Bronchial epithelial cell (primary cell): ENCODE measurements around the gene SDC1. TPM values are rescaled to one million over a fixed set of nuclear protein-coding genes. Genes with fewer than 3 reads are reported as not detected.
A peak's percentile ranks its signal among the peaks of the same experiment; 100 is the strongest.

ENCODE experiments used
- DNase-seq: peaks from one replicate; pipeline ENCODE4 v3.0.0-alpha.2; 2010; ENCODE audit warnings: low read depth
- FAIRE-seq: peaks from 2 replicates; lab custom pipeline; 2011; peaks lifted over from hg19 to GRCh38; lab: Jason Lieb, UNC
- H3K27me3 ChIP-seq: 2 replicates; pipeline ENCODE4 v1.5.1; 2011; ENCODE audit warnings: low read length; ENCODE audit not compliant: control insufficient read depth, insufficient read depth
- H3K36me3 ChIP-seq: 2 replicates; pipeline ENCODE4 v1.5.1; 2011; ENCODE audit warnings: low read length; ENCODE audit not compliant: control insufficient read depth, insufficient read depth
- H3K4me3 ChIP-seq: 2 replicates; pipeline ENCODE4 v1.5.1; 2011; ENCODE audit warnings: mild to moderate bottlenecking, low read depth, low read length, control low read depth
- CTCF ChIP-seq: IDR thresholded peaks from 2 replicates; pipeline ENCODE4 v1.5.1; 2011; ENCODE audit warnings: mild to moderate bottlenecking, moderate library complexity, low read length, control low read depth, inconsistent platforms; ENCODE audit not compliant: insufficient read depth, severe bottlenecking
- total RNA-seq: library from RNA; depleted of rRNA; stranded (reverse); fragments of >200 nt; gene quantifications from 2 replicates; pipeline ENCODE4 v1.2.1, GENCODE V29; 2014

SDC1 gene
- total RNA-seq, 1 donor from 2014 or later: 1,084 TPM

GRCh38 chr2:20191714-20192569 lies 33.0 kb downstream of the SDC1 start:
- no peaks in the 10 kb centered on the region for H3K27me3 ChIP-seq
- H3K4me3 ChIP-seq: no peak overlapping the region
- H3K36me3 ChIP-seq: no peaks in the 10 kb centered on the region
- no peak for FAIRE-seq
- TF ChIP-seq CTCF: no peak
- no peak for DNase-seq

- Histone ChIP-seq H3K36me3 (no peaks in the 10 kb centered on the region), H3K27me3 (no peaks in the 10 kb centered on the region), H3K4me3 (no peak overlapping the region)
- no peak for DNase-seq
- TF ChIP-seq CTCF: peak; percentile 70
- FAIRE-seq: no peak
Measured at GRCh38 chr2:20190876-20191713, 33.8 kb downstream of the SDC1 start.

- peak; percentile 60 for FAIRE-seq
- Histone ChIP-seq H3K27me3 (no peaks in the 10 kb centered on the region), H3K4me3 (no peak overlapping the region), H3K36me3 (no peaks in the 10 kb centered on the region)
- TF ChIP-seq CTCF: no peak
- DNase-seq: no peak
Measured at GRCh38 chr2:20190170-20190569, 34.8 kb downstream of the SDC1 start.

GRCh38 chr2:20189299-20189931 lies 35.5 kb downstream of the SDC1 start:
- H3K4me3 ChIP-seq: no peak overlapping the region
- no peak for TF ChIP-seq CTCF
- no peaks in the 10 kb centered on the region for H3K27me3 ChIP-seq
- FAIRE-seq: no peak
- no peaks in the 10 kb centered on the region for H3K36me3 ChIP-seq
- DNase-seq: no peak

GRCh38 chr2:20188851-20189250 lies 36.1 kb downstream of the SDC1 start:
- TF ChIP-seq CTCF: no peak
- no peak overlapping the region for H3K4me3 ChIP-seq
- H3K27me3 ChIP-seq: no peaks in the 10 kb centered on the region
- no peak for DNase-seq
- no peak for FAIRE-seq
- no peaks in the 10 kb centered on the region for H3K36me3 ChIP-seq
